Smooth muscle cell (in vitro differentiated cells): ENCODE data around the gene THEMIS. TPM values are rescaled to one million over a fixed set of nuclear protein-coding genes. Genes with fewer than 3 reads are reported as not detected.

Source experiments
- DNase-seq: peaks from one replicate; lab custom pipeline; 2025; ENCODE audit not compliant: unreplicated experiment; lab: John Stamatoyannopoulos, UW
- H2AFZ ChIP-seq: fragments of 200-600 bp; sonication (generic); 2 replicates; pipeline ENCODE4 v1.6.0; 2016; ENCODE audit warnings: antibody characterized with exemption, low read depth, mild to moderate bottlenecking
- H3F3A ChIP-seq: fragments of 200-600 bp; sonication (generic); 2 replicates; pipeline ENCODE4 v1.6.0; 2017; ENCODE audit warnings: antibody characterized with exemption, low read depth
- H3K27ac ChIP-seq: fragments of 200-600 bp; sonication (generic); 2 replicates; pipeline ENCODE4 v1.5.1; 2016; ENCODE audit warnings: low read depth, mild to moderate bottlenecking
- H3K27me3 ChIP-seq: fragments of 200-600 bp; sonication (generic); 2 replicates; pipeline ENCODE4 v1.6.1; 2016; ENCODE audit warnings: low read depth, mild to moderate bottlenecking
- H3K36me3 ChIP-seq: fragments of 200-600 bp; sonication (generic); 2 replicates; pipeline ENCODE4 v1.5.1; 2016; ENCODE audit warnings: low read depth
- H3K4me1 ChIP-seq: fragments of 200-600 bp; sonication (generic); 2 replicates; pipeline ENCODE4 v1.5.1; 2016; ENCODE audit warnings: low read depth
- H3K4me2 ChIP-seq: fragments of 200-600 bp; sonication (generic); 2 replicates; pipeline ENCODE4 v1.6.0; 2016; ENCODE audit warnings: mild to moderate bottlenecking
- H3K4me3 ChIP-seq: fragments of 200-600 bp; sonication (generic); 2 replicates; pipeline ENCODE4 v1.5.1; 2016; ENCODE audit warnings: mild to moderate bottlenecking
- H3K79me2 ChIP-seq: fragments of 200-600 bp; sonication (generic); 2 replicates; pipeline ENCODE4 v1.6.0; 2016; ENCODE audit warnings: low read depth, mild to moderate bottlenecking
- H3K9ac ChIP-seq: fragments of 200-600 bp; sonication (generic); 2 replicates; pipeline ENCODE4 v1.6.0; 2016; ENCODE audit warnings: low read depth
- H3K9me3 ChIP-seq: fragments of 200-600 bp; sonication (generic); replicated peaks from 2 replicates; pipeline ENCODE4 v1.5.1; 2016; ENCODE audit warnings: low read depth
- H4K20me1 ChIP-seq: fragments of 200-600 bp; sonication (generic); 2 replicates; pipeline ENCODE4 v1.6.0; 2016; ENCODE audit warnings: low read depth
- WGBS: methylation state at CpG from one replicate; pipeline ENCODE4 v1.1.7; 2016; ENCODE audit warnings: low lambda C conversion rate; 5-methylcytosine and 5-hydroxymethylcytosine counted together
- polyA plus RNA-seq: library from polyadenylated mRNA; unstranded; fragments of >200 nt; fragmentation: Nextera tagmentation; extraction: Ambion mirVana; gene quantifications from 2 replicates; pipeline ENCODE4 v1.2.1, GENCODE V29; 2016
- total RNA-seq: library from RNA; depleted of rRNA; stranded (reverse); fragments of >200 nt; gene quantifications from 2 replicates; pipeline ENCODE4 v1.2.3, GENCODE V29; 2014
- TF ChIP-seq, protein P1 (sequence below): fragments of 200-600 bp; sonication (generic); IDR thresholded peaks from 2 replicates; pipeline ENCODE4 v1.5.1; 2017; ENCODE audit warnings: borderline replicate concordance, mild to moderate bottlenecking, antibody characterized with exemption; ENCODE audit not compliant: insufficient read depth, poor library complexity, severe bottlenecking

The THEMIS gene
- total and polyA plus RNA-seq, 2 experiments from 2014 or later, result not detected

DNA sequence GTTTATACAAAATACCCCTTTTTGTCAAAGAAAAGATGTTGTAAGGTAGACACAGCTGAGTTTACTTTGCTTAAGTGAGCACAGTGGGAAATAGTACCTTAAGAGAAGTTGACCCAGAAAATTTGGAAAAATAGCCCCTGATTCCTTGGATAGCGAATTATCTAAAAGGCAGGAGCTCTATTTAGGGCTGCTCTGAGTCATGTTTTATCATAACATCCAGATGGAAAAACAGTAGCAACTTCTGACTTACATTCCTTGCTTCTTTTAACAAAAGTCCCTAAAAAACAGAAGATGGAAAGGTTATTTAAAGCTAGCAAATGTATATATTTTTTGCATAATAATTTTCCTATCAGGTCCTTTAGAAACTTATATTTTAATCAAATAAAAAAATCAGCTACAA, 59.0 kb downstream of the THEMIS start:
- Histone ChIP-seq H3K9ac (no peak overlapping the region), H3K36me3 (no peaks in the 10 kb centered on the region), H3K4me1 (no peaks in the 10 kb centered on the region), H3K27ac (no peak overlapping the region), H3K4me3 (no peak overlapping the region), H3K9me3 (no peaks in the 10 kb centered on the region), H2AFZ (no peak overlapping the region), H4K20me1 (no peaks in the 10 kb centered on the region), H3K27me3 (no peaks in the 10 kb centered on the region), H3K4me2 (no peak overlapping the region), H3K79me2 (no peaks in the 10 kb centered on the region), H3F3A (no peaks in the 10 kb centered on the region)
- DNase-seq, result no peak
- TF ChIP-seq, protein P1, sequence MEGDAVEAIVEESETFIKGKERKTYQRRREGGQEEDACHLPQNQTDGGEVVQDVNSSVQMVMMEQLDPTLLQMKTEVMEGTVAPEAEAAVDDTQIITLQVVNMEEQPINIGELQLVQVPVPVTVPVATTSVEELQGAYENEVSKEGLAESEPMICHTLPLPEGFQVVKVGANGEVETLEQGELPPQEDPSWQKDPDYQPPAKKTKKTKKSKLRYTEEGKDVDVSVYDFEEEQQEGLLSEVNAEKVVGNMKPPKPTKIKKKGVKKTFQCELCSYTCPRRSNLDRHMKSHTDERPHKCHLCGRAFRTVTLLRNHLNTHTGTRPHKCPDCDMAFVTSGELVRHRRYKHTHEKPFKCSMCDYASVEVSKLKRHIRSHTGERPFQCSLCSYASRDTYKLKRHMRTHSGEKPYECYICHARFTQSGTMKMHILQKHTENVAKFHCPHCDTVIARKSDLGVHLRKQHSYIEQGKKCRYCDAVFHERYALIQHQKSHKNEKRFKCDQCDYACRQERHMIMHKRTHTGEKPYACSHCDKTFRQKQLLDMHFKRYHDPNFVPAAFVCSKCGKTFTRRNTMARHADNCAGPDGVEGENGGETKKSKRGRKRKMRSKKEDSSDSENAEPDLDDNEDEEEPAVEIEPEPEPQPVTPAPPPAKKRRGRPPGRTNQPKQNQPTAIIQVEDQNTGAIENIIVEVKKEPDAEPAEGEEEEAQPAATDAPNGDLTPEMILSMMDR, result no peak
- WGBS, result 51% methylated on average over 1 of the region's 1 CpG

DNA sequence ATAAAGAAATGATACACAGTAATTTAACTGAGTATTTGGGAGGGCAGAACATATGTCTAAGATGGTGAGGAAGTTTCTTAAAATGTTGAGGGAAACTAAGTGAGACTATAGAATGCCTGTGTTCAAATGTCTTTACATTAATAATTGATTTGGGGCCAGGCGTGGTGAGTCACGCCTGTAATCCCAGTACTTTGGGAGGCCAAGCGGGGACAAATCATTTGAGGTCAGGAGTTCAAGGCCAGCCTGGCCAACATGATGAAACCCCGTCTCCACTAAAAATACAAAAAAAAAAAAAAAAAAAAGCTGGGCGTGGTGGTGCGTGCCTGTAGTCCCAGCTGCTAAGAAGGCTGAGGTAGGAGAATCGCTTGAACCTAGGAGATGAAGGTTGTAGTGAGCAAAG, 66.7 kb downstream of the THEMIS start:
- Histone ChIP-seq H2AFZ (no peak overlapping the region), H3K79me2 (no peaks in the 10 kb centered on the region), H3K36me3 (no peaks in the 10 kb centered on the region), H3K27ac (no peak overlapping the region), H3K4me1 (no peaks in the 10 kb centered on the region), H3K9ac (no peak overlapping the region), H3K9me3 (no peaks in the 10 kb centered on the region), H4K20me1 (no peaks in the 10 kb centered on the region), H3K27me3 (no peaks in the 10 kb centered on the region), H3K4me3 (no peak overlapping the region), H3K4me2 (no peak overlapping the region), H3F3A (no peaks in the 10 kb centered on the region)
- WGBS, result 92% methylated on average over 7 of the region's 7 CpGs
- TF ChIP-seq, protein P1, result no peak
- no peak for DNase-seq

DNA sequence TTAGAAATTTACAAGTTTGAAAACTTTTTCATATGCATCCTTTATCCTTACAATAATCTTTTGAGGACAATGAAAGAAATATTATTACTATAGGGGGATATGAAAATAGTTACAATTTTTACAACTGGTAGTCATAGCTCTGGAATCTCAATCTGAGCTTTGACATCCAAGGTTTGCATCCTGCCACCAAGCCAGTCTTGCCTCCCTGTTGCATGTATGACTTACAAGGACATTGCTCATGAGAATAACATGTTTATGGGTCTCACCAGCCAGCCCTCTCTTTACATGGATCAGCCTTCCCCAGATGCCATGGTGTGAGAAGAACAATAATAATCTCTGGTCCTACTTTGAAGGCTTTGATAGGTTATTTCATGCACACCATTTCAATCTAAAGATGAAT, 67.5 kb downstream of the THEMIS start:
- Histone ChIP-seq H3K9me3 (no peaks in the 10 kb centered on the region), H3K4me3 (no peak overlapping the region), H3F3A (no peaks in the 10 kb centered on the region), H4K20me1 (no peaks in the 10 kb centered on the region), H3K36me3 (no peaks in the 10 kb centered on the region), H2AFZ (no peak overlapping the region), H3K27me3 (no peaks in the 10 kb centered on the region), H3K79me2 (no peaks in the 10 kb centered on the region), H3K4me2 (no peak overlapping the region), H3K4me1 (no peaks in the 10 kb centered on the region), H3K27ac (no peak overlapping the region), H3K9ac (no peak overlapping the region)
- no peak for DNase-seq
- TF ChIP-seq, protein P1, result no peak

DNA sequence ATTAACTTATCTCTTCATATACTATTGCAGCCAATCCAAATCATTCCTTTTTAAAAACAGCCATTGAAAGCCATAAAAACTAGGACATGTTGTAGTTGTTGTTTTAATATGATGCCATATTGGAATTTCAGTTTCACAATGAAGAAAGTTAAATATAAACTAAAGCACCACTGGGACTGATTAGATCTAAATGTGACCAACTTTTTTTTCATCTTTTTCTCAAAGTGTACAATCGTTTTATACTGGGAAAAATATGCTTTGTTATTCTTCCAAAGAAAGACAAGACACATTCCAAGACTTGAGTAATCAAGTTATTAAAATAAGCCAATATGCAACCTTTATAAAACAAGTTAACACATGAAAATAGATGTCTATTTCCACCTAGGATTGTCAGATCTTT, 68.5 kb downstream of the THEMIS start:
- no peaks in the 10 kb centered on the region for H3K79me2 ChIP-seq
- no peak overlapping the region for H3K4me3 ChIP-seq
- no peak overlapping the region for H3K9ac ChIP-seq
- H2AFZ ChIP-seq, result no peak overlapping the region
- TF ChIP-seq, protein P1, result no peak
- no peaks in the 10 kb centered on the region for H3K36me3 ChIP-seq
- H3K9me3 ChIP-seq, result no peaks in the 10 kb centered on the region
- DNase-seq, result no peak
- no peaks in the 10 kb centered on the region for H4K20me1 ChIP-seq
- H3K27me3 ChIP-seq, result no peaks in the 10 kb centered on the region
- 79% methylated on average over 1 of the region's 1 CpG for WGBS
- no peaks in the 10 kb centered on the region for H3K4me1 ChIP-seq
- no peak overlapping the region for H3K27ac ChIP-seq
- no peak overlapping the region for H3K4me2 ChIP-seq
- H3F3A ChIP-seq, result no peaks in the 10 kb centered on the region
